Measurements from ENCODE around the gene PASK.
A peak's percentile ranks its signal among the peaks of the same experiment; 100 is the strongest.

The PASK gene

DNA sequence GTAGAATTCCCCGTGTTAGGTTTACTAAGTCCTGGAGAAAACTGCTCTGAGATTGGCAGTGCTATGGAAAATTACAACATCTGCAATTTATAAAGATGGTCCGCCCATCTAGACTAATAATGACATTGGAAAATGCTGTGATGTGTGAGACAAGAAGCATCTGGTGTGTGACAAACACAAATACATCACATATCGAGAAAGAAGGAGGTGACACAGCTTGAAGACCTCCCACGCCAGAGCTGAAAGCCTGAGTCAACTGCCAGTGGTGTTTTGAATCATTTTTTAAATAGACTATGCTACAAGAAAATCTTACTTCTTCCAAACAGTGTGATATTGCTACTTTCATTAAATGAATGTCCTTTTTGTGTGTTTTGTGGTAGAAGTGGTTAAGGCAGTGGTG lies 30.6 kb upstream of the PASK start:
- ATAC-seq: peak; percentile 95

DNA sequence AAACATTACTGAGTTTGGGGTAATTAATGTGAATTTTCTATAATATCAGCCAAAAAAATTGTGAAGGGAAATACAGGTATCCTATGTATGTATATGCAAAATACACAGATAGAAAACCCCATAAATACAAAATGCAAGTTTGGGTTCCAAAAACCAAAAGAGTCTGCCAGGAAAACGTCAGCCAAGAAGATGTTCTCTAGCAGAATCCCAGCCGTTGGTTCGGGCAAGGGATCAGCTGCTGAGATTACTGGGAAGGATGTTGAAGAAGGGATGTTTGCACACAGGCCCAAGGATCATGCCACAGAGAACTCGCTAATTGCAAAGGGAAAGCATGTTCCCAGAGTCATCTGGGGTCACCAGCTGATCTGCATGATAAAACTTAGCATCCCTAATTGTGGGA lies 29.7 kb upstream of the PASK start:
- ATAC-seq: no peak

DNA sequence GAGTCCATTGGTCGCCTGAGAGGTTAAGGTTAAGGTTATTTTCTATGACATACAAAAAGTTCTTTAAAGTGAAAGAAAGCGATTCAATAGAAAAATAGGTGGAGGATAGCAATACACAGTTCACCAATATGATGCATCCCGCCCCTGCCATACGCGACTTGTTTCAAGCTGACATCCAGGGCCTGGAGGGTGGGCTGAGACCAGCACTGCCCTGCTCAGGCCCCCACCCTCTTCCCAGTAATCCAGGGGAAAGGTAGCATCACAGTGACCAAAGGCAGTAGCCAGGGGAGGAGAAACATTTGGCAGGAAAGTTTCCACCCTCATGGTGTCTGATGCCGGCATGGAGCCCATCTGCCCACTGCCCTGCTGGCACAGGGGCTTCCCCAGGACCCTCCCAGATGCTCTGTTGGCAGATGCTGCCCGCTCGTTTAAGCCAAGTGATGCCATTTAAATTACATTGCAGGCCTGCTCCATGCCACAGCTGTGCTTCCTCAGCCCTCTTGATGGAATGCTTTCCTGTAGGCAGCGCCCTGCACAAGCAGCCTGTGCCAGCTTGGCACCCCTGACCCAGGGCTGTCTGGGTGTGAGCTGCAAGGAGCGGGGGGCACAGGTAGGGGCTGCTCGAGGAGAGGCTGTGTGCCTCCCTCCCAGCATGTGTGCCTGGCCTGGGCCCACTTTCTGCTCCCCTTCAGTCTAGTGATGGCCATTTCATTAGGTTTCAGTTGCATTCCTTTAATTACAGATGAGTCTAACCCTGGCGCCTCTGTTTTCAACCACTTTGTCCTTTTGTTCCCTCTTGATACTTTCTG lies 28.5 kb upstream of the PASK start:
- no peak for ATAC-seq

DNA sequence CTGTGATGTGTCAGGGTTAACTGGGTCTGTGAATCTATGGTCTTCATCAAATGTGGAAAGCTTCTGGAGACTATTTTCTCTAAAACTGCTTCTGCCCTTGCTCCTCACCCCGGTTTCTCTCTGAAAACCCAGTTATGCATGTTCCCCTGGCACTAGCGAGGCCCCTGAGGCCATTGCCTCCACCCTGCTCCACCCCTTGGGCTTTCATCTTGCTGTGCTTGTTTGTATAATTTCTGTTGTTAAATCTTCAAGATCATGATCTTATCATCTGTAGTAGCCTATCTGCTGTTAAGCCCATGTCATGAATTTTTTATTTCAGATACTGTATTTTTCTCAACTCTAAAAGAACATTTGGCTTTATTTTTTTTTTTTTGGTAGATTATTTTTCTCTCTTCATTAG lies 24.3 kb upstream of the PASK start:
- ATAC-seq: no peak

DNA sequence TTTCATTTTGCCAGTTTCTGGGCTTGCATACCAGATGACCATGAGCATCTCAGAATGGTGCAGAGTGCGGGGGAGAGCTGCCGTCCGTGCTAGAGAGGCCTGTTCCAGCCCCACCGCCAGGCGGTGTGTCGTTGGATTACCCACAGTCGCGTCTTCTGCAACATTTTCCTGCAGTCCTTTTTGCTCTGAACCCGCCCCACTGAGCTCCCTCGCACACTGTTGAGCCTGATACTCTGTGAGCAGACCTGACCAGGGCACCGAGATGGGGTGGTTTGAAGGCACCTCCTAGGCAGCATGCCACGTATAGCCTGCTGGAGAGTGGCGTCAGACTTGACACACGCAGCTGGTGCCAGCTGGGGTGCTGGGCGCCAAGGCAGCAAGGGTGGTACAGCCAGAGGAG lies 19.1 kb upstream of the PASK start:
- ATAC-seq: no peak

DNA sequence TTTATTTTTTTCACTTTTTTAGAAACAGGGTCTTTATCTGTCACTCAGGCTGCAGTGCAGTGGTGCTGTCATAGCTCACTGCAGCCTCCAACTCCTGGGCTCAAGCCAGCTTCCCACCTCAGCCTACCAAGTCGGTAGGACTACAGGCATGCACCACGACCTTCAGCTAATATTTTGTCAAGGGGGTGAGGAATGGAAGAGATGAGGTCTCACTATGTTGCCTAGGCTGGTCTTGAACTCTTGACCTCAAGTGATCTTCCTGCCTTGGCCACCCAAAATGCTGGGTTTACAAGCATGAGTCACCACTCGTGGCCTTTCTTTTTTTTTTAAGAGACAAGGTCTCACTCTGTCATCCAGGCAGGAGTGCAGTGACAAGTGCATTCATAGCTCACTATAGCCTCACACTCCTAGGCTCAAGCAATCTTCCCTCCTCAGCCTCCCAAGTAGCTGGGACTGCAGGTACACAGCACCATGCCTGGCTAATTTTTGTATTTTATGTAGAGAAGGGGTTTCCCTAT lies 14.4 kb upstream of the PASK start:
- peak in 1 of 2 donors; percentile 17 for ATAC-seq

DNA sequence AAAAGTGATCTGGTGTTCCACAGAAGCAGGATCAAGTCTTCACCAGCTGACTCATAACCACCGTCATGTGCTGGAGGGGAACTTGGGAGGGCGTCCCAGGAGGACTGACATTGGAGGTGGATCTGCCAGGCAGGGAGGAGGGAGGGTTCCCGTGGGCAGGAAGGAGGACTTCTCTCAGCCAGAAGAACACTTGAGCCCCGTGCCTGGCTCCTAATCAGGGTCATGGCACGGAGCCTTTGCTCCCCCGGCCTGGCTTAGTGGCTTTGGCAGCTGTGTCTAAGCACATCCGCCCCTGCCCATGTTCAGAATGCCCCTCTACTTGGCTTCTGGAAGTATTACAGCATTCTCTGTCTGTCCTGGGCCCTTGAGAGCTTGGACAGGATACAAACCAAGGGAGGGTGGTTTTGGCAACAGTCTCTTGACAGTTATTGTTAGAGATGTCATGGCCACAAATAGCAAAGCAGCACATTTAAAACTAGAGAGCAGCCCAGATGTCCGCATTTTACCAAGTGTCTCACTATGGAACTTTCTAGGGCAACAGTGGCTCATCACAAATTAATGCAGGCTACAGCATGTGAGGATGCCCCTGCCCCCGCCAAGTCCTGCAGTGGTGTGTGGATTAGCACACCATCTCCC lies 12.5 kb upstream of the PASK start:
- ATAC-seq: no peak

DNA sequence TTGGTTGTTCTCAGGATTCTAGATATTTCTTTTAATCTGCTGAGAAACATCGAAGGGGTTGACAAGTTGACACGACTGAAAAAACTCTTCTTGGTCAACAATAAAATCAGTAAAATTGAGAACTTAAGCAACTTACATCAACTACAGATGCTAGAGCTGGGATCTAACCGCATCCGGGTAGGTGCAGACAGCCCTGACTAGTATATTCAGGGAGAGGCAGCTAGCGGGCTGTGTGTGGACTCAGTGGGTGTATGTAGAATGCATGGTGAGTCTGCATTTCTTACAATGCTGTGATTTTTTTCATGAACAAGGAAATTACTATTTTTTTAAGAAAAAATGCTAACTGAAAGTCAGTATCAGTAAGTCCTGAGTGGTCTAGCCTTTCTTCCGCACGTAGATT lies 11.0 kb upstream of the PASK start:
- ATAC-seq: no peak

DNA sequence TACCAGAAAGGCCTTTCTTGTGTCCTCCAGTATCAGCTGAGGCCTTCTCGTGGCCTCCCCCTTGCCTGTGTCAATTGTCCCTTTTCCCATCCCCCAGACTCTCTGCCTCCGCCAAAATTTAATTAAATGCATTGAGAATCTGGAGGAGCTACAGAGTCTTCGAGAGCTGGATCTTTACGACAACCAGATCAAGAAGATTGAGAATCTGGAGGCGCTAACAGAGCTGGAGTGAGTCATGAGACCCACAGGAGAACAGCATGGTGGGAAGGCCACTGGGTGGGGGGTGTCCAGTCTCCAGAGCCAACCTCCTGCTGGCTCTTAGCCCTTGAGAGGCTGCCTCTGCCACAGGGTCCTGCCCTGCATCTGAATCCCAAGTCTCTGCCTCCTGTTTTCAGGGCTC lies 9.8 kb upstream of the PASK start:
- ATAC-seq: no peak

DNA sequence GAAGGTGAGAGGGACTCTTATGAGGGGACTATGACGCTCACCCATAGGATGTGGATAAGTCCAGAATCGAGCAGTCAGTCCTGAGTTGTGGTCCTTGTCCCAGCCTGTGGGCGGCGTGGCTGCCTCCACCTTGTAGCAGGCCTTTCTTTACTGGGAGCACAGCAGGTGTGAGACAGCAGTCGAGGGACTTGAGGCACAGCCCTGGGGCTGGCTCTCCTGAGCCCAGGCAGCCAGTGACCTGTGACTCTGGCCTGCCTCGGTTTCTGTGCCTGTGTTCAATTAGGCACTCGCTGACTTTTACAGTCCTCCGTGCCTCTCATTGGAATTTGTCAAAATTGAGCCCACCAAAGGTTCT lies 9.3 kb upstream of the PASK start:
- no peak for ATAC-seq

DNA sequence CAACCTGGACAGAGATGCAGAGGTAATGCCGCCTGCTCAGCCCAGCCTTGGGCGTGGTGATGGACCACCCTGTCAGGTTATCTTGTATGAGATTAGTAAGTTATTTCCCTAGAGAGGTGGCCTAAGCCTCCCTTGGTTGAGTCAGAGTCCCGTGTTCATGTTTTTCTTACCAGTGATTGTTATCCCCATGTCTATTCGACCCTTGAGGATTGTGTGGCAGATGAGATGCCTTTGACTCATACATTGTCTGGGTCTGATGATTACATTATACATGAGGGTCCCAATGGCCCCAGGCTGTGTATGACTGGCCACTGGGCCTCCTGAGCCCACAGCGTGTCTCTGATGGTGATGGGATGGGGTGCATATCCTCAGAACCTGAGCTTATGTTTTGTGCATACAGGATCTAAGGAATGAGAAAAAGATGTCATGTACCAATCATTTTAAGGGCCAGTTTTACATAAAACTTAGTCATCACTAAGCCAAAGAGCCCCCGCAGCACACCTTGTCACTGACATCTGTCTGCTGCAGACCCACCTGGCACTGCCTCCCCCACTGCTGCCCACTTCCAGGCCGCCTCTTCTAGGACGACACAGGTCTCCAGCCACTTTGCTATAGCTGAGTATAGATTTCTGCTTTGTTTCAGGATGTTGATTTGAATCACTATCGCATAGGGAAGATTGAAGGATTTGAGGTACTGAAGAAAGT lies 8.7 kb upstream of the PASK start:
- no peak for ATAC-seq

DNA sequence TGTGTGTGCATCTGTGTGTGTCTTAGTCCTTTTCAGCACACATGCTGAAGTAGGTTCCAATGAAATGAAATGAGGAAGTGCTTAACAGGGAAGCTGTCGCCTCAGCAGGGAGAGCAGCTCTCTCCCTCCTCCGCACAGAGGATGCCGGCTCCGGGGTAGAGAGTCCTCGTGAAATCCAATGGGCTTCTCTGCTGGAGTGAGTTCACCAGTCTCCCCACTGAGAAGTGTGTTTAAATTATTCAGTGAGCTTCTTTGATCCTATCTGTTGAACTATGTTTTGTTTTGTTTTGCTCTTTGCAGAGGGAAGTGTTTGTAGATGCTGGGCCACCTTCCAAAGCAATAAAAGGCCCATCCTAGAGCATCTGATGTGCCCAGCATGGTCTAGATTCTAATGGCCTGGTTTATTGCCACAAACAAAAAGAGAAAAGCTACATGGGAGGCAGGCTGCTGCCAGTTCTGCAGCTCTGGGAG lies 7.7 kb upstream of the PASK start:
- no peak for ATAC-seq

DNA sequence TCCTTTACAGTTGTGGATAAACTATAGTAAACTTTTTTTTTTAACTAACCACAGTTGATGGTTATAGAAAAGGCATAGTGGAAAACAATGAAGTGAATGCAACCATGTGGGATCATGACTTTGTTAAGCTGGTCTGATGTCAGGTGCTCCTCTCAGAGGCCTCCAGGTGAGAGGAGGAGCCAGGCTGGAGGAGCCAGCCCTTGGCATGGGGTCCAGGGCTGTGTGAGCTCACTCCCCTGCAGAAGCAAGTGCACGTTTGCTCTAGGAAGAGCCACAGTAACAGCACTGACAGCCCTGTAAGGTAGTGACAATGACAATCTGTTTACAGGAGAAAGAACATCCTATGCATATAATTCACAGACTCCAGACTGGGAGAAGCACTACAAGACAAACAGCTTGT lies 6.7 kb upstream of the PASK start:
- no peak for ATAC-seq

DNA sequence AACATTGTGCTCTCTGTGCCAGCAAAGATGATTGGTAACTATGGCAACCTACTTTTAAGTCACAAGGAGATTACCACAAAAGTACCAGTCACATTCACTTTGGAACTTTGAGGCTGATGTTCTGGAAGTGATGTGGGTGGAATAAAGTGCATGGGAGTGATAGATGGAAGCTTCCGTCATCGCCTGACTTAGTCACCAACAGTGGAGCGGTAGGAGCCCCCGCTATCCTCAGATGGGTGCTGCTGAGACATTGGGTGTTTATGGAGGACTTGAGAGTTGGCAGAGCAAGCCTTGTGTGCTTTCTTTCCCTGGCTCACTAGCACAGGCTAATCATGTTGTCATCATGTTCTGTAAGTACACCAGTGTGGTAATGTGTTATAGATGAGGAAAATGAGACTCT lies 5.6 kb upstream of the PASK start:
- ATAC-seq: no peak

DNA sequence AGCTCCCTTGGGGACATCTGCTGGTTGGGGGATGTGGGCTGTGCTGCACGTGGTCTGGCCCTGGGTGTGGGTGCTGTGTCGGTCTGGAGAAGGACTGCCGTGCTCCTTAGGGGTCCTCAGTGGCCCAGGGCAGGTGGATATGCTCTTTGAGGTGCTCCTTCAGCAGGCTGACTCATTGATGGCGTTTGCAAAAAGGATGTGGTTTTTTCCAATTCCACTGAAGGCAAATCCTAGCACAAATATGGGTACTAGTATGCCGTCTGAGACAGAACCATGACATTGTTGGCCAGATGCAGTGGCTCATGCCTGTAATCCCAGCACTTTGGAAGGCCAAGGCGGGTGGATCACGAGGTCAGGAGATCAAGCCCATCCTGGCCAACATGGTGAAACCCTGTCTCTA lies 4.3 kb upstream of the PASK start:
- ATAC-seq: no peak

DNA sequence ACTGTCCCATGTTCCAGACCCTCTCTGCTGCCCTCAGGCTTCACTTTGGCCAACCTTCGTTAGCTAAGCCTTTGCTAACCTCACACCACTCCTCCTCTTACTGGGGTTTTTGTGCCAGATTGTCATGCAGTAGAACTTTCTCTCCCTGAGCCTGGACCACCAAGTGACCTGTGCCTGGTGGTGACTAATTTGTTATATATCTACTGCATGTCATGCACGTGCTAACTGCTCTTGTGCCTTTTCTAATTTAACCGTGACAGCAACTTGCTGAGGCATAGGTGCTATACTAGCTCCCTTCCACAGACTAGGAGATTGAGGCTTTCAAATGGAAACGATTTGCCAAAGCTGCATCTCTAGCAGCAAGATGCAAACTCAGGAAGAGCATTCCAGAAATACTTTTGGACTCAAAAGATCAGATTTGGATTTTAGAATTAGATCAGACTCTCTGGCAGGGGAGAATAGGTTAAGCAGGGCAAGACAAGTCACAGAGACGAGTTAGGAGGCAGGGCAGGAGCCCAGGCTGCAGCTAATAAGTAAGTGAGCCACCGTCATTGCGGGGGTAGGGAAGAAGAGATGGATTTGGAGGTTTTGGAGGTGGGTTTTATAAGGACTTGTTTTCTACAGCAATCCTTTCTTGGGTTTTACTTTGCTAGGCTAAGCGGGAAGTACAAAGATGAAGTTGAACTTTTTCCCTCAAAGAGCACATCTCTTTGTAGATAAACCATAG lies 2.8 kb upstream of the PASK start:
- ATAC-seq: no peak

DNA sequence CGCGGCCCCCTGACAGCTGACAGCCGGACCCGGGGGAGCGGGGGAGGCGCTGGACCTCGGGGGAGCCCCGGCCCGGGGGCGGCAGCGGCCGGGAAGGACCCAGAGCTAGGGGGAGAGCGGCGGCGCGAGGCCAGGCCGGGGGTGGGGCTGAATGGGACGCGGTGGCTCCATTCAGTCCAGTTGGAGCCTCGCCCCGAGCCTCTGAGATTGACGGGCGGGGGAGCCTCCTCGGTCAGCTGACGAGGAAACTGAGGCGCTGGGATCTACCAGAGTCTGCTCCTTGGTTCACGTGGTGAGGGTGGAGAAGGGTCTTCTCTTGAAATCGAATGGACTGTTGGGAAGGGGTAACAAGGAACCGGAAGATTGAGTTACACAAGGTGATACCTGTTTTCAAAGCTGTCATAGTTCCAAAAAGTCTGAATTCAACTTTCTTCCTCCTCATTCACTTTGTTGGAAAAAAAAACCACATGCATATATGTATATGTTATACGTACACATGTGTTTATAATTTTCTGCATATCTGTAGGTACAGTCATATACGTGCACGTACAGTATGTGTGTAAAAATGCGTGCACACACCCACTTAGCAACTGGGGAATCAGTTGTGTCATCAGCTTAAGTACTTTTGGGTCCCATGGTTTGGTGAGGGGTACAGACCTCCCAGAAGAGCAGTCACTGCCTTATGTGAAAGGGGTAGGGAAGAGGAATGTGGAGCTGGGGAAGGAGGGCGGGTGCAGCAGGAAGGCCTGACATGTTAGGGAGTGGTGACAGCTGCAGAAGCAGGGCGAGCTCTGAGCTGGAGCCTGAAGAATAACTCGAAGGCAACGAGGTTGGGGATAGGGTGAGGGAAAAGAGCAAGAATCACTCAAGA lies 1.6 kb upstream of the PASK start:
- ATAC-seq: no peak

DNA sequence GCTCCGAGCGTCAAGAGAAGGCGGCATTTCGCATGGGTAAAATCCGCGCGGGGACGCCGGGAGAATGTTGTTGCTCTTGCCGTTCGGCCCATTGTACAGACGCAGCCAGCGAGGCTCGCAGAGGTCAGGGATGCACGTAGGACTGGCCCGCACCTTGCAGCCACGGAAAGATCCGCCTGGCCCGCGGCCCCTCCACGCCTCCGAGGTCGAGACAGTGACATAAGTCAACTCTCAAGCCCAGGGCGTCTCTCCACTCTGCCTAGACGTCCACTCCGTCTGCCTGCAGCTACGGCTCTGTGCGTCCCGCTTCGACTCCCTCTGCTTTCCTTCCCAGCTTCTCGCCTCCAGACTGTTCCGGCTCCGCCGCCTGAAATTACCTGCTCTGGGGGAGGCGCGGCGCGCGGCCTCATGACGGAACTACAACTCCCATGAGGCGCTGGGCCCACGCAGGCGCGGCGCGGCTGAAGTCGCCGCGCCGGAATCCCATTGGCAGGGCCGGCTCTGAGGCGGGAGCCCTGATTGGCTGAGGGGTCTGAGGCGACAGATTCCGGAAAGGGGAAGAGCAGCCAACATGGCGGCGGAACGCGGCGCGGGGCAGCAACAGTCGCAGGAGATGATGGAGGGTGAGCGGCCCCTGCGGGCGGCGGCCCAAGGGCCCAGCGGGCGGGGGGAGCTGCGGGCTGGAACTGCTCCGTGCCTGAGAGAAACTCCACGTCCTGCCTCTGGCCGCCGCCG lies 820 bp upstream of the PASK start, which contains the start of gene PPP1R7:
PPP1R7 (plus strand) TSS at position 543 of the 735 bp plus-strand sequence; CDS start at position 572, 29 bp downstream.
- peak; percentile 79 to 83 for ATAC-seq

DNA sequence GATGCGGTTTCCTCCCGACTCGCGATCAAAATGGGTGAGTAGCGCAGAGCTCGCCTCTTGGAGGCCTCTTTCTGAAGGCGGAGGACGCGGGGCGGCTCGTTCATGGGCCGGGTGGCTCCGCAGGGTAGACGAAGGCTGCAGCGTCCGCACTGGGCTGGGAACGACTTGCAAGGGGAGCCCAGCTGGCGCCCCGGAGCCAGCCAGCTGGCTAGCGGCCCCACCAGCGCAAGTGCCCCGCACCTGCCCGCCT lies 328 bp upstream of the PASK start:
- ATAC-seq: peak in 1 of 2 donors; percentile 4

DNA sequence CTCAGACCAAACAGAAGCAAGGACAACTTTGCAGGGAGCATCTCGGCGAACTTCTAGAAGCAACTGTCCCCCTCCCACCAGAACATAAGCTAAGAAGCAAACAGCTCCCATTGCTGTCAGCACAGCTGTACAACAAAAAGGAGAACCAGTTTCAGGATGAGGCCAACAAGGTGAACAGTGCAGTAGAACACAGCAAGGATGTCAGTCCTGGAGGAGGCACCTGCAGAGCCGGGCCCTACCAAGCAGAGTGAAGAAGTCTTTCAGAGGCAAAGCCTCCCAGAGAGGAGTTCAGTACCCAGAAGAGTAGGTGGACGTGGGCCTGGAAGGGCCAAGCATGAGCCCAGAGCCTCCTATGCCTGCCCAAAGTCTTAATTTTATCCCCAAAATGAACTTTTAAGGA lies 1.0 kb downstream of the PASK start:
- no peak for ATAC-seq

DNA sequence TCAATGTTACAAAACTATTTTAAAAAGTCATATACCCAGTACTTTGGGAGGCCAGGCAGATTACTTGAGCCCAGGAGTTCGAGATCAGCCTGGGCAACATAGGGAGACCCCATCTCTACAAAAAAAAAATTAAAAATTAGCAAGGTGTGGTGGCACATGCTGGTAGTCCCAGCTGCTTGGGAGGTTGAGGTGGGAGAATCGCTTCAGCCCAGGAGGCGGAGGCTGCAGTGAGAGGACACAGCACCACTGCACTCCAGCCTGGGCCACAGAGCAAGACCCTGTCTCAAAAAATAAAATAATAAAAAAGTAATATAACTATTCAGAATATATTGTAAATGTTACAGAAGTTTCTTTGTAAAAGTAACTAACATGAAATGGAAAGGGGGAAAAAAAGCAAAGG lies 1.9 kb downstream of the PASK start:
- ATAC-seq: no peak

DNA sequence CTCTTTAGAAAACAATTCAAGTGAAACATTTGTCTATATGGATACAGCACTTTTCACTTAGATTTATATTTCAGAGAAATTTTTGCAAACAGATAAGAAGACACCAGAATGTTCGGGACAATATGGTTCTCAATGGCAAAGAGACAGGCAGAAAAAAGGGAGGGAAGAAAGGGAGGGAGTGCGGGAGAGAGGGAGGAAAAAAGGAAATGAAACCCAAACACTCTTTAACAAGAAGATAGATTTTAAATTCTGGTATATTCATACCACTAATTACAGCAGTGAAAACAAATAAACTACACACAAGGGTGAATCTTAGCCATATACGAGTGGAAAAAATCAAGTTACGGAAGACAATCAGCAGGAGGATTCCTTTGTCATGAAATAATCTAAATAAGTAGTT lies 3.0 kb downstream of the PASK start:
- ATAC-seq: no peak
